HG03520 (cell line): ENCODE measurements around the gene NRG2.

Experiments
- ATAC-seq: cut with Tn5 transposase; IDR thresholded peaks from one replicate; pipeline ENCODE4 v1.9.1; 2021; ENCODE audit warnings: mild to moderate bottlenecking, moderate library complexity; ENCODE audit not compliant: unreplicated experiment

The NRG2 gene

DNA sequence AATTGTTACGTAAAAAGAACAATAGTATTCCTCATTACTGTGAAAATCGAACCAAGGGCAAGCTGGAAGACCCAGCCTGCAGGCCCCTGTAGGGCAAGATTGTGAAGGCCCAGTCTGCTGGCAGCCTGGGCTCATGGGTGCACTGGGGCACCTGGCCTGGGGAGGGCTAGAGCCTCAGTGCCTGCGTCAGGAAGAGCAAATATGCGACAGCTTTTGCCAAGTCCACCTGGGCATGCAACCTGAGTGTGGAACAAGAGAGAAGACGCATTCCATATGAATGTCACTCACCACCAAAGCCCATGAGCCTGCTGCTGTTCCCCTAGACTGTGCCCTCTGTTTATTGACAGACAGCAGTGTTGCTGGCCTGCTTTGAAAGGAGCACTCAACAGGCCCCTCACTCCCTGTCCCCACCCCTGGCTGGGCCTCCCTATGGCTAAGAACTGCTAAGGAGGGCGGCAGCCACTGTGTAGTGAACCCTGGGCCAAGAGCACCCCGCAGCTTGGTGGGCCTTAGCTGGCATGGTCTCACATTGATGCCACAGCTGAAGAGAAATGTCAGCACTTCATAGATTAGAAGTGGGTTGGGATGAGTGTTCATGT, 219.2 kb downstream of the NRG2 start:
- ATAC-seq: no peak

DNA sequence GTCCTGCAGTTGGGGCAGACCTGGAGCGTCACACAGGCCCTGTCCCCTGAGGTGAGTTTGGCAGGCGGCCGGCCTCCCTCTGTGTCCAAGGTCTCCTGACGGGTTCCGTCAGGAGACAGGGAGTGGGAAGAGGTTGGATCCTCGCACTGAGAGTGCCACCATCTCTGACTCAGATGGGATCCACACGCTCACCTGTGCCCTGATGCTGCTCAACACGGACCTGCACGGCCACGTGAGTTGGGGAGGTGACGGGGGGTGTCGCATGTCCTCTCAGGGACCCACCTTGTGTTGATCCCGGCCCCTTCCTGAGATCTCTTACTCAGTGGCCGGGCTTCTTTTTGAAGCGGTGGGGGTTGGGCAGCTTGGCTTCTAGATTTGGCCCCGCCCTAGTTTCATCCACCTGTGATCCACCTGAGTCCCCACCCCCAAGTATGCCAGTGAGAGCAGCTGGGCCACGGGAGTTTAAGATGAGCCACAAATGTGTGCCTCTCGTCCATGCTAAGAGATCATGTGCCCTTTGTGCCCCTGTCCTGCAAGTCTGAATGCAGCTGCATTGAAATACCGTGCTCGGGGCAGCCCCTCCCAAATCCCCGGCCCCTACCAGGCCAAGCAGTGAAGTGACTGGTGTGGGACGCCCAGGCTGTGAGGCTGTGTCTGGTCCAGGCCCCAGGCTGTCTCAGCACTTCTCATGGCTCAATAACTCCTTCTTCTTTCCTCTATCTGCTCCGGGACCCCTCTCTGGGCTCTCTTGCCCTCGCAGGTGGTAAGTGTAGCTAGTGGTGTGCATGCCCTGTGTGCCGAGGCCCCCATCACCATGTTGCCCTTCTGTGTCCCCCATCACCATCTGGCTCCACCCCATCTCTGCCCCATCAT, 220.3 kb downstream of the NRG2 start:
- ATAC-seq: no peak

- ATAC-seq: no peak
Measured at GRCh38 chr5:139821806-139822552, 221.1 kb downstream of the NRG2 start.

- ATAC-seq: no peak
Measured at GRCh38 chr5:139820606-139821005, 222.5 kb downstream of the NRG2 start.

- no peak for ATAC-seq
Measured at GRCh38 chr5:139820130-139820529, 223.0 kb downstream of the NRG2 start.

DNA sequence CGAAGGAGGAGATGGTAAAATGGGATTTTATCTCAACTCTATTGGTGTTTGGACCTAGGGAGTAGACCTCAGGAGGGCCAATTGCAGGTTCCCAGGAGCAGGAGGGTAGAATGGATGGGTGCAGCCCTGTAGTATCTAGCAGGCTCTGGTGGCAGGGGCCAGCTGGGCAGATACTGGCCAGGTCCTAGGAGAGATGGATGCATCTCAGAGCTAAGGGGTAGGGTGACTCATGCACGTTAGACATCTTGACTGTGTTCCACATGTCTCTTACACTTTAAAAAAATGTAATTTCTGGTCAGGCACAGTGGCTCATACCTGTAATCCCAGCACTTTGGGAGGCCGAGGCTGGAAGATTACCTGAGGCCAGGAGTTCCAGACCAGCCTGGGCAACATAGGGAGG, 225.1 kb downstream of the NRG2 start:
- ATAC-seq: no peak

DNA sequence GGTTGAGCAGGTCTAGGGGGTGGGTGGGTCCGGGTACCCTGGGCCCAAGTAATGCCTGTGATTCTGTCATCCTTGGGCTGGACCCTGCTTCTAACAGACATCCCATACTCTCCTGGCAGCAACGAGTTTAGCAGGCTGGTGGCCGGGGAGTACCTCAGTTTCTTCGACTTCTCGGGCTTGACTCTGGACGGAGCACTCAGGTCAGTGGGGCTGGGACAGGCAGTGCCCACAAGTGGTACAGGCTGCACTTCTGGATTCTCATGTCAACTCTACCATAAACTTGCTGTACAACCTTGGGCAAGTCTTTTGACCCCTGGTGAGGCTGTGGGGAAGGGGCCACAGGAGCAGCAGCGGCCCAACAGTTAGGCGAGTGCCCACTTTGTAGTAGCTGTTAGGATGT, 225.7 kb downstream of the NRG2 start:
- no peak for ATAC-seq

GRCh38 chr5:139816566-139816965, 226.5 kb downstream of the NRG2 start:
- no peak for ATAC-seq

DNA sequence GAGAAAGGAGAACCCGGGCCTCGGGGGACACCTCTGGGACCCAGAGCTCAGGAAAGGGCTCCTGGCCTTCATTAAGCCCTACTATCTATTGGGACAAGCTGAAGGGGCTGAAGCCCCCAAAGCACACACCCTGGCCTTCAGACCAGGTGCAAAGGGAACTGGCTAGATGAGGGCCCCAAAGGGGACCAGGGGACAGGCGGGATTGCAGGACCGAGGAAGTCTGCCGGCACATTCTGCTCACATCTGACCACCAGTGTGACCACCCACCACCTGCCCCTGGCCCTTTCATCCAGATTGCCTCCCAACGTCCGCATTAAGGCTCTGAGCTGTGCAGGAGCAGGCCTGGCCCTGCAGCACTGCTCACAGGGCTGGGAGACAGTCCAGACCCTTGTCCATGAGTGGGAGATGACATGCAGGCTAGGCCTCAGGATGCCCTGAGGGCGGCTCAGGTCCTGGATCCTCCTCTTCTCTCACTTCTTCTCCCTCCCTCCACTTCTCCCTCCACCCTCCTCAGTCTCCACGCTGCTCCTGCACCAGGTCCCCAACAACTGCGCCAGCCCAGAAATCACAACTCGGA, 228.3 kb downstream of the NRG2 start:
- no peak for ATAC-seq

DNA sequence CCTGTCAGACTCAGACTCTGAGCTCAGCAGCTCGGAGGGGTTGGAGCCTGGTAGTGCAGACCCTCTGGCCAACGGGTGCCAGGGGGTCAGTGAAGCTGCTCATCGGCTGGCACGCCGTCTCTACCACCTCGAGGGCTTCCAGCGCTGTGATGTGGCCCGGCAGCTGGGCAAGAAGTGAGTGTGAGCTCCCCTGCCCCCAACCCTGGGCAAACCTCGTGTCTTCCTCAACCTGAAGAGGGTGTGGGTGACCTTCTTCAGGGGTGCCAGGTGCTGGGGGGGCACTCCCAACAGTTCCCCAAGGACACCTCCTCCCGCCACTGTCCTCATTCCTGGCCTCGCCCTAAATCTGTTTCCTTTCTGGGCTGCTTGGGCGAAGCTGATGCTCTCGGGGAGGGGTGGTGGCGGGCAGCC, 228.9 kb downstream of the NRG2 start:
- ATAC-seq: no peak

DNA sequence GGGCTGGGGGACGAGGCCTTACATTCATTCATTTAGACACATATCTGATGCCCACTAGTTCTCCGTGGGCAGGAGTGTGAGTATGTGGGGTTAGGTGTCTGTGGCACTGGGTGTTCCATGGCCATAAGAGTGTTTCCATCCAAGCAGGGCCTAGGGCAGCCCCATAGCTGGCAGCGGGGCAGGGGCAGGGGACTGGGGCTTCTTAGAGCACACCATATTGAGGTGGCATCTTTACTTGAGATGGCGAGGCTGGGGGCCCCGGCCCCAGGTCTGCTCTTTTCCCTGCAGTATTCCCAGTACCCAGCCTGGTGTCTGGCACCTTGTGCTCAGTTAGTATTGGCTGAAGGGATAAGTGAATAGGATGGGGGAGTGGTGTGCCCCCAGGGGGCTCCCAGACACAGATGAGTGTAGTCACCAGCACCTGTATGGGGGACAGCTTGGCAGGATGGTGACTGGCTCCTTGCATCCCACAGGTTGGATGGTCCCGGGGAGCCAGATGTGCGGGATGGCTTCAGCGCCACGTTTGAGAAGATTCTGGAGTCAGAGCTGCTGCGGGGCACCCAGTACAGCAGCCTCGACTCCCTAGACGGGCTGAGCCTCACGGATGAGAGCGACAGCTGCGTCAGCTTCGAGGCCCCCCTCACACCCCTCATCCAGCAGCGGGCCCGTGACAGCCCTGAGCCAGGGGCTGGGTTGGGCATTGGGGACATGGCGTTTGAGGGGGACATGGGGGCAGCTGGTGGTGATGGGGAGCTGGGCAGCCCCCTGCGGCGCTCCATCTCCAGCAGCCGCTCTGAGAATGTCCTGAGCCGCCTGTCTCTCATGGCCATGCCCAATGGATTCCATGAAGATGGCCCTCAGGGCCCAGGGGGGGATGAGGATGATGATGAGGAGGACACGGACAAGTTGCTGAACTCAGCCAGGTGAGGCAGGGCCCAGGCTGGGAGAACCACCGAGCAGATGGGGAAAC, 230.0 kb downstream of the NRG2 start:
- ATAC-seq: no peak

GRCh38 chr5:139812323-139812722, 230.8 kb downstream of the NRG2 start:
- no peak for ATAC-seq

- no peak for ATAC-seq
Measured at GRCh38 chr5:139811274-139811607, 231.9 kb downstream of the NRG2 start.

- no peak for ATAC-seq
Measured at GRCh38 chr5:139810341-139811273, 232.5 kb downstream of the NRG2 start.

- no peak for ATAC-seq
Measured at GRCh38 chr5:139809331-139809810, 233.7 kb downstream of the NRG2 start.

GRCh38 chr5:139808481-139809330, 234.4 kb downstream of the NRG2 start:
- no peak for ATAC-seq

- ATAC-seq: no peak
Measured at GRCh38 chr5:139807647-139808030, 235.5 kb downstream of the NRG2 start.
